HepG2 (cell line): Measurements from ENCODE around the gene CD3D. TPM values are rescaled to one million over a fixed set of nuclear protein-coding genes. Genes with fewer than 3 reads are reported as not detected.
A peak's percentile ranks its signal among the peaks of the same experiment; 100 is the strongest.

Experiments used
- ATAC-seq: fragments of 200-7000 bp; cut with Tn5 transposase; 3 replicates; pipeline ENCODE4 v1.9.1; 2020; ENCODE audit warnings: mild to moderate bottlenecking, moderate library complexity
- BruUV-seq: library from RNA; stranded (reverse); fragments of 400-500 nt; replicated peaks from 2 replicates; lab custom pipeline; 2021; lab: Mats Ljungman, UMichigan
- CTCF ChIA-PET: fragments of 300-600 bp; formaldehyde crosslinking; extraction: SDS; loops from one replicate; lab custom pipeline; 2021; ENCODE audit warnings: low total read pairs, inconsistent platforms, low intra/inter-chr PET ratio; lab: Yijun Ruan, JAX
- POLR2A ChIA-PET: fragments of 350-600 bp; sonication (Branson Sonifier 250); formaldehyde crosslinking; loops from one replicate; lab custom pipeline; 2020; ENCODE audit warnings: antibody characterized with exemption, inconsistent platforms; lab: Yijun Ruan, JAX
- DNase-seq: peaks from one replicate; pipeline ENCODE4 v3.0.0-alpha.2; 2015; ENCODE audit warnings: low spot score
- FAIRE-seq: peaks from 3 replicates; lab custom pipeline; 2011; peaks lifted over from hg19 to GRCh38; lab: Jason Lieb, UNC
- H2AFZ ChIP-seq: one replicate; pipeline ENCODE4 v1.6.1; 2011; ENCODE audit warnings: low read length, inconsistent platforms
- H3K27ac ChIP-seq: fragments of 300-600 bp; 3 replicates; pipeline ENCODE4 v1.8.0; 2011; ENCODE audit warnings: mixed run types, mild to moderate bottlenecking, mixed read lengths, low read length, inconsistent platforms; ENCODE audit not compliant: insufficient read depth; ENCODE audit errors: extremely low read length
- H3K27me3 ChIP-seq, 2 experiments: fragments of 200-600 bp in 1 of 2; 2 replicates in 1 of 2; 3 replicates in 1 of 2; pipeline versions ENCODE4 v1.6.0 to v1.8.0; 2011; ENCODE audit warnings: low read length in 2 of 2, mild to moderate bottlenecking in 2 of 2, moderate library complexity in 2 of 2, inconsistent platforms in 1 of 2; ENCODE audit not compliant: insufficient read depth in 2 of 2, control insufficient read depth in 1 of 2
- H3K36me3 ChIP-seq, 2 experiments: fragments of 200-600 bp in 1 of 2; replicated peaks in 1 of 2; 2 replicates in 1 of 2; 3 replicates in 1 of 2; pipeline versions ENCODE4 v1.5.1 to v1.8.0; 2011; ENCODE audit warnings: low read length in 2 of 2, inconsistent platforms in 1 of 2; ENCODE audit not compliant: insufficient read depth in 2 of 2, control insufficient read depth in 1 of 2
- H3K4me1 ChIP-seq: 2 replicates; pipeline ENCODE4 v1.5.1; 2012; ENCODE audit warnings: low read length, inconsistent platforms; ENCODE audit not compliant: insufficient read depth
- H3K4me2 ChIP-seq: 2 replicates; pipeline ENCODE4 v1.6.0; 2011; ENCODE audit warnings: low read depth, low read length, inconsistent platforms
- H3K4me3 ChIP-seq, 3 experiments: fragments of 200-600 bp in 1 of 3; sonication (generic), shearing (Covaris generic) in 1 of 3; replicated peaks in 1 of 3; 2 replicates each; pipeline ENCODE4 v1.5.1; 2011 to 2016; ENCODE audit warnings: low read length in 3 of 3, inconsistent platforms in 2 of 3, low read depth in 2 of 3, mild to moderate bottlenecking in 2 of 3, control low read depth in 1 of 3, mixed read lengths in 1 of 3; ENCODE audit not compliant: insufficient read depth in 1 of 3
- H3K79me2 ChIP-seq: one replicate; pipeline ENCODE4 v1.6.1; 2011; ENCODE audit warnings: low read length, inconsistent platforms; ENCODE audit not compliant: insufficient read depth
- H3K9ac ChIP-seq: 2 replicates; pipeline ENCODE4 v1.6.0; 2011; ENCODE audit warnings: mild to moderate bottlenecking, low read depth, low read length, inconsistent platforms; ENCODE audit not compliant: insufficient read depth
- H3K9me3 ChIP-seq: 2 replicates; pipeline ENCODE4 v1.5.1; 2012; ENCODE audit warnings: mild to moderate bottlenecking, low read length
- H4K20me1 ChIP-seq: 2 replicates; pipeline ENCODE4 v1.6.0; 2011; ENCODE audit warnings: inconsistent platforms, mild to moderate bottlenecking, low read length, moderate library complexity; ENCODE audit not compliant: insufficient read depth
- KLF6 ChIP-seq: IDR thresholded peaks from 2 replicates; pipeline ENCODE4 v1.8.0; 2016; ENCODE audit warnings: missing biosample characterization, missing genetic modification reagents
- ZFP62 ChIP-seq: sonication (generic); formaldehyde crosslinking; IDR thresholded peaks from 2 replicates; pipeline ENCODE4 v1.4.0; 2020; ENCODE audit warnings: missing genetic modification reagents
- ZNF670 ChIP-seq: sonication (generic); formaldehyde crosslinking; IDR thresholded peaks from 2 replicates; pipeline ENCODE4 v1.8.0; 2022; ENCODE audit warnings: mild to moderate bottlenecking, missing genetic modification reagents, borderline replicate concordance
- ZNF7 ChIP-seq: IDR thresholded peaks from 2 replicates; pipeline ENCODE4 v1.6.1; 2016; ENCODE audit warnings: missing biosample characterization, missing genetic modification reagents
- ZNF878 ChIP-seq: sonication (generic); formaldehyde crosslinking; IDR thresholded peaks from 2 replicates; pipeline ENCODE4 v1.8.1; 2023; ENCODE audit warnings: mild to moderate bottlenecking, missing genetic modification reagents, moderate library complexity
- WGBS: methylation state at CpG from one replicate; pipeline ENCODE4 v1.1.6; 2017; ENCODE audit warnings: low lambda C conversion rate; 5-methylcytosine and 5-hydroxymethylcytosine counted together
- in situ Hi-C: cut with HindIII; loops from 2 replicates; pipeline ENCODE4 v1.10.0; 2017; ENCODE audit warnings: low pct_unique_long_range_greater_than_20kb; ENCODE audit not compliant: extremely low pct_ligation_motif_present
- intact Hi-C: fragments of 100-400 bp; cut with micrococcal nuclease; formaldehyde crosslinking; loops from one replicate; pipeline ENCODE4 v1.10.0; 2022; ENCODE audit not compliant: unreplicated experiment
- polyA plus RNA-seq, 8 experiments: library from polyadenylated mRNA; depleted of rRNA in 3 of 8; stranded (reverse) in 7 of 8; unstranded in 1 of 8; fragments of >200 nt; fragmentation: Illumina TruSeq in 4 of 8; extraction: Trizol in 4 of 8; gene quantifications; 2 replicates each; pipeline versions ENCODE4 v1.2.1 to v1.2.3, GENCODE V29; 2011 to 2016; ENCODE audit warnings: low read depth in 4 of 8, missing spikeins in 1 of 8, mixed read lengths in 1 of 8; ENCODE audit not compliant: insufficient read depth in 1 of 8
- total RNA-seq, 5 experiments: library from RNA; depleted of rRNA; stranded (reverse); fragments of >200 nt; fragmentation: Illumina TruSeq; extraction: Trizol; gene quantifications; 2 replicates each; pipeline ENCODE4 v1.2.3, GENCODE V29; 2016; ENCODE audit warnings: low read depth in 1 of 5
- TF ChIP-seq, protein P1 (sequence below): sonication (generic); formaldehyde crosslinking; IDR thresholded peaks from 2 replicates; pipeline ENCODE4 v1.4.0; 2020; ENCODE audit warnings: missing genetic modification reagents, borderline replicate concordance

CD3D gene
- total and polyA plus RNA-seq, 2 of the 13 experiments (the other 11 are each of a cell fraction or from before 2014, with no cell fraction given), result 0.66 to 6.6 TPM

GRCh38 chr11:118294053-118294452, 48.5 kb downstream of the CD3D start:
- Histone ChIP-seq H3K9me3 (no peaks in the 10 kb centered on the region), H3K4me3 (no peak overlapping the region), H3K4me2 (no peak overlapping the region), H3K9ac (no peak overlapping the region), H3K27ac (no peak overlapping the region), H3K4me1 (peaks cover 12% of the 10 kb centered on the region), H2AFZ (no peak overlapping the region), H3K27me3 (peaks cover 0 to 4% of the 10 kb centered on the region in 2 experiments; a peak in 1 of 5 replicates), H3K79me2 (no peaks in the 10 kb centered on the region), H3K36me3 (no peaks in the 10 kb centered on the region), H4K20me1 (no peaks in the 10 kb centered on the region)
- POLR2A ChIA-PET, result no interaction called here
- 22% methylated on average over 2 of the region's 2 CpGs for WGBS
- ATAC-seq (no peak), DNase-seq (no peak), FAIRE-seq (no peak)
- TF ChIP-seq ZNF7 (CRISPR knock-in tag) (peak; percentile 82), ZFP62 (CRISPR knock-in tag) (no peak)
- intact Hi-C loops, result no loop called here
- CTCF ChIA-PET, result interaction anchor here (1.4 kb wide), 1 partner anchor 95 kb away, joined by 4 read pairs; no protein-coding TSS in a partner anchor
- no TSS peak for BruUV-seq
- in situ Hi-C loops, result loop anchor here (5.0 kb wide), 2 partner anchors 97 to 147 kb away; no protein-coding TSS in a partner anchor

GRCh38 chr11:118291477-118292135, 50.9 kb downstream of the CD3D start:
- in situ Hi-C loops (loop anchor here (5.0 kb wide), 2 partner anchors 94 to 144 kb away; no protein-coding TSS in a partner anchor), intact Hi-C loops (loop anchor here (1.0 kb wide), 2 partner anchors 93 to 146 kb away; no protein-coding TSS in a partner anchor)
- ATAC-seq (no peak), FAIRE-seq (no peak), DNase-seq (no peak)
- no peak overlapping the region for H3K27ac ChIP-seq
- no peak overlapping the region for H2AFZ ChIP-seq
- H4K20me1 ChIP-seq, result no peaks in the 10 kb centered on the region
- 25% methylated on average over 9 of the region's 9 CpGs for WGBS
- no peak overlapping the region for H3K4me3 ChIP-seq
- H3K4me2 ChIP-seq, result no peak overlapping the region
- ChIA-PET CTCF (interaction anchor here (1.5 to 3.6 kb wide), 3 partner anchors 93 to 146 kb away, joined by 6 to 34 read pairs (median 21); no protein-coding TSS in a partner anchor), POLR2A (interaction anchor here (1.0 to 2.2 kb wide), 2 partner anchors 79 to 93 kb away, joined by 3 to 6 read pairs; no protein-coding TSS in a partner anchor)
- H3K36me3 ChIP-seq, result no peaks in the 10 kb centered on the region
- H3K79me2 ChIP-seq, result no peaks in the 10 kb centered on the region
- no peaks in the 10 kb centered on the region for H3K27me3 ChIP-seq
- BruUV-seq, result no TSS peak
- peaks cover 12% of the 10 kb centered on the region for H3K4me1 ChIP-seq
- H3K9ac ChIP-seq, result no peak overlapping the region
- H3K9me3 ChIP-seq, result no peaks in the 10 kb centered on the region
- TF ChIP-seq ZNF878, result no peak
- no peak for TF ChIP-seq ZNF670 (CRISPR knock-in tag)
- TF ChIP-seq, protein P1, sequence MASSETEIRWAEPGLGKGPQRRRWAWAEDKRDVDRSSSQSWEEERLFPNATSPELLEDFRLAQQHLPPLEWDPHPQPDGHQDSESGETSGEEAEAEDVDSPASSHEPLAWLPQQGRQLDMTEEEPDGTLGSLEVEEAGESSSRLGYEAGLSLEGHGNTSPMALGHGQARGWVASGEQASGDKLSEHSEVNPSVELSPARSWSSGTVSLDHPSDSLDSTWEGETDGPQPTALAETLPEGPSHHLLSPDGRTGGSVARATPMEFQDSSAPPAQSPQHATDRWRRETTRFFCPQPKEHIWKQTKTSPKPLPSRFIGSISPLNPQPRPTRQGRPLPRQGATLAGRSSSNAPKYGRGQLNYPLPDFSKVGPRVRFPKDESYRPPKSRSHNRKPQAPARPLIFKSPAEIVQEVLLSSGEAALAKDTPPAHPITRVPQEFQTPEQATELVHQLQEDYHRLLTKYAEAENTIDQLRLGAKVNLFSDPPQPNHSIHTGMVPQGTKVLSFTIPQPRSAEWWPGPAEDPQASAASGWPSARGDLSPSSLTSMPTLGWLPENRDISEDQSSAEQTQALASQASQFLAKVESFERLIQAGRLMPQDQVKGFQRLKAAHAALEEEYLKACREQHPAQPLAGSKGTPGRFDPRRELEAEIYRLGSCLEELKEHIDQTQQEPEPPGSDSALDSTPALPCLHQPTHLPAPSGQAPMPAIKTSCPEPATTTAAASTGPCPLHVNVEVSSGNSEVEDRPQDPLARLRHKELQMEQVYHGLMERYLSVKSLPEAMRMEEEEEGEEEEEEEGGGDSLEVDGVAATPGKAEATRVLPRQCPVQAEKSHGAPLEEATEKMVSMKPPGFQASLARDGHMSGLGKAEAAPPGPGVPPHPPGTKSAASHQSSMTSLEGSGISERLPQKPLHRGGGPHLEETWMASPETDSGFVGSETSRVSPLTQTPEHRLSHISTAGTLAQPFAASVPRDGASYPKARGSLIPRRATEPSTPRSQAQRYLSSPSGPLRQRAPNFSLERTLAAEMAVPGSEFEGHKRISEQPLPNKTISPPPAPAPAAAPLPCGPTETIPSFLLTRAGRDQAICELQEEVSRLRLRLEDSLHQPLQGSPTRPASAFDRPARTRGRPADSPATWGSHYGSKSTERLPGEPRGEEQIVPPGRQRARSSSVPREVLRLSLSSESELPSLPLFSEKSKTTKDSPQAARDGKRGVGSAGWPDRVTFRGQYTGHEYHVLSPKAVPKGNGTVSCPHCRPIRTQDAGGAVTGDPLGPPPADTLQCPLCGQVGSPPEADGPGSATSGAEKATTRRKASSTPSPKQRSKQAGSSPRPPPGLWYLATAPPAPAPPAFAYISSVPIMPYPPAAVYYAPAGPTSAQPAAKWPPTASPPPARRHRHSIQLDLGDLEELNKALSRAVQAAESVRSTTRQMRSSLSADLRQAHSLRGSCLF (CRISPR knock-in tag), result no peak
- TF ChIP-seq KLF6, result no peak
